Activated CD8-positive, alpha-beta memory T cell treated with anti-CD3 and anti-CD28 coated beads, Interleukin-2, amount 10 ng/mL, durations not matched to agents 7 days and 5 days (primary cell): ENCODE data around the gene ISY1. TPM values are rescaled to one million over a fixed set of nuclear protein-coding genes. Genes with fewer than 3 reads are reported as not detected.
A peak's percentile ranks its signal among the peaks of the same experiment; 100 is the strongest.
"Not testable (repeated sequence)": the region's sequence is repeated elsewhere in the genome, so short reads cannot be mapped to it uniquely, and the experiment has no call there.

Experiments
- ATAC-seq: fragments of 150-1000 bp; cut with Tn5 transposase; one replicate; pipeline ENCODE4 v1.10.0; 2021; ENCODE audit warnings: moderate library complexity
- CTCF ChIA-PET: fragments of 350-600 bp; sonication (Branson Sonifier 250); formaldehyde crosslinking; loops from one replicate; lab custom pipeline; 2021; ENCODE audit warnings: antibody characterized with exemption; lab: Charles Lee
- DNase-seq: peaks from one replicate; pipeline ENCODE4 v3.0.0-alpha.2; 2020
- H3K27ac Mint-ChIP-seq: one replicate; pipeline ENCODE4 v1.8.0; 2021; ENCODE audit warnings: mild to moderate bottlenecking, mixed read lengths
- H3K27me3 Mint-ChIP-seq: one replicate; pipeline ENCODE4 v1.8.0; 2021; ENCODE audit warnings: mixed read lengths
- H3K36me3 Mint-ChIP-seq: one replicate; pipeline ENCODE4 v1.8.0; 2021; ENCODE audit warnings: mild to moderate bottlenecking, mixed read lengths
- H3K4me1 Mint-ChIP-seq: one replicate; pipeline ENCODE4 v1.8.0; 2021; ENCODE audit warnings: mixed read lengths
- H3K4me3 Mint-ChIP-seq: one replicate; pipeline ENCODE4 v1.8.0; 2021; ENCODE audit warnings: mild to moderate bottlenecking, moderate library complexity, mixed read lengths
- H3K9me3 Mint-ChIP-seq: one replicate; pipeline ENCODE4 v1.8.0; 2022; ENCODE audit warnings: low read depth, mixed read lengths
- total RNA-seq, 2 experiments: library from RNA; stranded (reverse); gene quantifications; one replicate each; pipeline ENCODE4 v1.2.3, GENCODE V29; 2021

The ISY1 gene
- total RNA-seq, 2 experiments from 2014 or later = 44.4 to 75.9 TPM

DNA sequence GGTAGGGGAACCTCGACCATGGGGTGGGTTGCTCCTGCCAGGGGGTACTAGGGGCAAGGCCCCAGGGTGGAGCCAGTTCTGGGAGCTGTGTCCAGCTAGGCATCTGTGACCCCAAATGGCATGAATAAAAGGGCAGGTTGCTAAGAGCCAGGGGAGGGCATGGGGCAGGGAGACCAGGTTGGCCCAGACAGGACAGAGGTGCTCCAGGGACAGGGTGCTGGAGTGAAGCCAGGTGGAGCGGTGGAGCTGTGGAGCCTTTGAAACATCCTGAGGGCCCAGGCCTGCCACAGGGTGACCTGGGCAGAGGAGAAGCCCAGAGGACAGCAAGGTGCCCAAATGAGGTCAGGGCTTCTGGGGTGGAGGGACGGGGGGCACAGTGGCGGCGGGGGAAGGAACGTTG, 72.6 kb downstream of the ISY1 start:
- H3K4me3 Mint-ChIP-seq, H3K27ac Mint-ChIP-seq, DNase-seq, ATAC-seq, H3K27me3 Mint-ChIP-seq, CTCF ChIA-PET, H3K4me1 Mint-ChIP-seq, H3K9me3 Mint-ChIP-seq, H3K36me3 Mint-ChIP-seq: not testable (repeated sequence)

- DNase-seq, H3K9me3 Mint-ChIP-seq, H3K4me3 Mint-ChIP-seq, H3K27me3 Mint-ChIP-seq, CTCF ChIA-PET, H3K4me1 Mint-ChIP-seq, H3K36me3 Mint-ChIP-seq, H3K27ac Mint-ChIP-seq: not testable (repeated sequence)
- ATAC-seq = peak; percentile 54
Observed at GRCh38 chr3:129087904-129088303, 73.0 kb downstream of the ISY1 start.

DNA sequence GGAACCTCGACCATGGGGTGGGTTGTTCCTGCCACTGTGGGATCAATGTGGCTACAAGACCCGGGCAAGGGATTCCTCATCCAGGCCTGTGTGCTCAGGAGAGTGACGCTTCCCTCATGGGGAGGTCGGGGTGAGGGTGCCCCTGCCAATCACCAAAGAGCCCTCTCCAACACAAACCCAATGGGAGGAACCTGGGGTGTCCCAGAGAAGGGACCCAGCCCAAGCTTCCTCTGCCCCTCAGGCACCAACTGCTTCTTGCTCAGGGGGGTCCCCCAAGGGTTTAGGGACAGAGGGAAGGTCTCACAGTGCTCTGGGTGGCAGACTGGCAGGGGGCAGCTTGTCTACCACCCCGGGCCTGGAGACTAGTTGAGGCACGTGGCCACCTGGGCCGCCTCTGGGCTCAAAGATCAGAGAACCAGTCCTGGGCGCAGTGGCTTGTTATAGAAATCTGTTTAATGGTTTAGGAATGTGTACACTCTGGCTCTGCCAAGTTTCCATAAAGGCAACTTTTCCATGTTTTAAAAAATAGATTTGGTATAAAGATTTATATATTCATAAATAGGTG, 73.6 kb downstream of the ISY1 start:
- ATAC-seq (no peak), DNase-seq (no peak)
- CTCF ChIA-PET = no interaction called here
- H3K4me3 Mint-ChIP-seq = no peak overlapping the region
- no peaks in the 10 kb centered on the region for H3K4me1 Mint-ChIP-seq
- H3K36me3 Mint-ChIP-seq = peaks cover 2% of the 10 kb centered on the region
- no peaks in the 10 kb centered on the region for H3K27me3 Mint-ChIP-seq
- no peak overlapping the region for H3K27ac Mint-ChIP-seq
- no peaks in the 10 kb centered on the region for H3K9me3 Mint-ChIP-seq

- no peak overlapping the region for H3K27ac Mint-ChIP-seq
- ATAC-seq = no peak
Observed at GRCh38 chr3:129085818-129086217, 75.0 kb downstream of the ISY1 start.

DNA sequence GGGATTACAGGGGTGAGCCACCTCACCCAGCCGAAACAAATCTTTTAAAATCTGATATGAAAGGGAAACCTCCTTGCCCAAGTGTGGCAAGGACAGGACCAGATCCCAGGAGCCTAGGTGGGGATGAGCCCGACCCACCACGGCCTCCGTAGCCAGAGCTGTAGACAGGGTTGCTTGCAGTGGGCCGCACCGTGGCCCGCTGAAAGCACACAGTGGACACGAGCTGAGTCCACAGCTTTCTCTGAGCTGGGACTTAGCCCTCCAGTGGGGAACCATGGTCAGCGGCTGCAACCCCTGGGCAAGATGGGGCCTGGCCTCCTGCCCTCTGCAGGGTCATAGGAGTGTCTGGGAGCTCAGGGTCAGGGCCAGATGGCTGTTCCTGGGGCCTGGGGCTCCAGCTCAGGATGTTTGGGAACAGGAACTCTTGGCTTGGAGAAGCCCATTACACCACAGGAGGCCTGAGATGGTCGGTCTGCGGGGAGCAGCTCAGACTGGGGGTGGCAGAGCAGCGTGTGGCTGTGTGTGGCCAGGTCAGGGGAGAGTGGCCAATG, 75.6 kb downstream of the ISY1 start:
- ATAC-seq = no peak
- DNase-seq = no peak
- no peaks in the 10 kb centered on the region for H3K9me3 Mint-ChIP-seq
- no peak overlapping the region for H3K27ac Mint-ChIP-seq
- CTCF ChIA-PET = interaction anchor here (0.5 to 1.1 kb wide), 2 partner anchors 32 to 287 kb away, joined by 3 to 4 read pairs; no protein-coding TSS in a partner anchor
- no peaks in the 10 kb centered on the region for H3K4me1 Mint-ChIP-seq
- H3K4me3 Mint-ChIP-seq = no peak overlapping the region
- H3K36me3 Mint-ChIP-seq = no peaks in the 10 kb centered on the region
- H3K27me3 Mint-ChIP-seq = no peaks in the 10 kb centered on the region

More at GRCh38 chr3:129085818-129086217, 75.0 kb downstream of the ISY1 start:
- DNase-seq = no peak
- Mint-ChIP-seq H3K4me3 (no peak overlapping the region), H3K36me3 (no peaks in the 10 kb centered on the region), H3K27me3 (no peaks in the 10 kb centered on the region), H3K4me1 (no peaks in the 10 kb centered on the region), H3K9me3 (no peaks in the 10 kb centered on the region)
- CTCF ChIA-PET = interaction anchor here (1.1 kb wide), 1 partner anchor 32 kb away, joined by 3 read pairs; no protein-coding TSS in a partner anchor

GRCh38 chr3:129084501-129084900, 76.4 kb downstream of the ISY1 start:
- Mint-ChIP-seq H3K36me3 (no peaks in the 10 kb centered on the region), H3K4me3 (no peak overlapping the region), H3K9me3 (no peaks in the 10 kb centered on the region), H3K4me1 (no peaks in the 10 kb centered on the region), H3K27me3 (no peaks in the 10 kb centered on the region), H3K27ac (no peak overlapping the region)
- ATAC-seq (no peak), DNase-seq (no peak)
- CTCF ChIA-PET = no interaction called here

DNA sequence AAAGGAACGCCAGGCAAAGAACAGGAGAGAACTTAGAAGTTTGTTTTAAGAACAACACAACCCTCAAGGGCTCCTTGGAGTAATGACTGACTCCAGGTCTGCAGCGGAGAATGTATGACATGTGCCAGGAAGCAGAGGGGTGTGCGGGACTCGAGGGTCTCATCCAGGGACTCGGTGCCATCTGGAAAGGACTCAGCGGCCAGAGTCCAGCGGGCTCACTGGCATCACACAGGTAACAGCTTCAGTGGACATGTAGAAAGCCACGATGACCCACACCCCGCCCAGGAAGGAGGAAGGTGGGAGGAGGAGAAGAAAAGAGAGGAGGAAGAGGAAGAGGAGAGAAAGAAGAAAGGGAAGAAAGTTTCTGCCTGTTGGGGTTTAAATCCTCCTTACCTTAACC, 78.8 kb downstream of the ISY1 start:
- H3K36me3 Mint-ChIP-seq = no peaks in the 10 kb centered on the region
- H3K27me3 Mint-ChIP-seq = no peaks in the 10 kb centered on the region
- H3K27ac Mint-ChIP-seq = no peak overlapping the region
- no peaks in the 10 kb centered on the region for H3K9me3 Mint-ChIP-seq
- CTCF ChIA-PET = no interaction called here
- no peak overlapping the region for H3K4me3 Mint-ChIP-seq
- H3K4me1 Mint-ChIP-seq = no peaks in the 10 kb centered on the region
- DNase-seq (no peak), ATAC-seq (no peak)

- Mint-ChIP-seq H3K4me1 (no peaks in the 10 kb centered on the region), H3K9me3 (no peaks in the 10 kb centered on the region), H3K27me3 (no peaks in the 10 kb centered on the region), H3K27ac (no peak overlapping the region), H3K4me3 (no peak overlapping the region), H3K36me3 (no peaks in the 10 kb centered on the region)
- CTCF ChIA-PET = no interaction called here
- ATAC-seq (no peak), DNase-seq (no peak)
Observed at GRCh38 chr3:129081503-129081902, 79.4 kb downstream of the ISY1 start.

DNA sequence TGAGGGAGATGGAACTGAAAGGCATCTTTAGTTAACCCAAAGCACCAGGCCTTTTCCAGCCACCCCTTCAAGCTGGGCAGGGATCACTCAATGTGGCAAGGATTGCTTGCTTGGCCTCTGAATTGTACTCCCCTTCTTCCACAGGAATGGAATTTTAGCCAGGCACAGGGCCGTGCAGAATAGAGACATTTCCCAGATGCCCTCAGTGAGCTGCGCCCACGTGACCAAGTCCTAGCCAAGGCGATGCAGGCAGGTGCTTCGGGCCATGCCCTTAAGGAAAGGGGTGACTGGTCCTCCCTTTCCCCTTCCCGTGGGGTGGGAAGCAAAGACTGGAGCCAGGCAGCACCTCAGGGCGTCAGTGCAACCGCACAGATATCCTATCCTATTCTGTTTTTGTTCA, 82.4 kb downstream of the ISY1 start:
- Mint-ChIP-seq H3K27me3 (no peaks in the 10 kb centered on the region), H3K27ac (no peak overlapping the region), H3K4me3 (no peak overlapping the region), H3K9me3 (no peaks in the 10 kb centered on the region), H3K4me1 (no peaks in the 10 kb centered on the region), H3K36me3 (no peaks in the 10 kb centered on the region)
- no peak for ATAC-seq
- CTCF ChIA-PET = no interaction called here
- DNase-seq = no peak

Other genes starting within 250 kb of the ISY1 start
- gene CFAP92, start 167.0 kb downstream of the ISY1 start, total RNA-seq = under 1 TPM in 1 of 2 experiments, not detected in 1; 0.12 TPM
- gene EFCC1, start 159.8 kb downstream of the ISY1 start, total RNA-seq = under 1 TPM; 0.09 to 0.12 TPM
- not detected for gene GP9, start 100.3 kb downstream of the ISY1 start, total RNA-seq
- gene RAB43, start 39.3 kb downstream of the ISY1 start, total RNA-seq = 10 to 100 TPM; 33.7 to 36.1 TPM
- gene CNBP, start 22.8 kb upstream of the ISY1 start, total RNA-seq = 100 to 1,000 TPM; 270 to 330 TPM
- 100 to 1,000 TPM; 130 to 141 TPM for gene COPG1, start 88.5 kb upstream of the ISY1 start, total RNA-seq
- gene HMCES, start 117.8 kb upstream of the ISY1 start, total RNA-seq = 10 to 100 TPM; 43.4 to 52.1 TPM